Endothelial cell of umbilical vein (primary cell): ENCODE results near the gene TMCO1. TPM values are rescaled to one million over a fixed set of nuclear protein-coding genes. Genes with fewer than 3 reads are reported as not detected.

Experiments
- BruUV-seq: library from RNA; stranded (reverse); fragments of 400-500 nt; replicated peaks from 2 replicates; lab custom pipeline; 2021; lab: Mats Ljungman, UMichigan
- CTCF ChIA-PET: fragments of 300-600, 350-600 bp; sonication (Branson Sonifier 250); formaldehyde crosslinking; loops from one replicate; lab custom pipeline; 2021; ENCODE audit warnings: antibody characterized with exemption, inconsistent platforms; lab: Charles Lee
- POLR2A ChIA-PET: fragments of 300-600, 350-600 bp; sonication (Branson Sonifier 250); formaldehyde crosslinking; loops from one replicate; lab custom pipeline; 2021; ENCODE audit warnings: antibody characterized with exemption, inconsistent platforms; lab: Charles Lee
- DNase-seq: peaks from one replicate; pipeline ENCODE4 v3.0.0-alpha.2; 2011; ENCODE audit warnings: low read depth, low spot score
- FAIRE-seq: peaks from 2 replicates; lab custom pipeline; 2011; peaks lifted over from hg19 to GRCh38; lab: Jason Lieb, UNC
- H2AFZ ChIP-seq: 2 replicates; pipeline ENCODE4 v1.6.0; 2012; ENCODE audit warnings: low read depth, low read length, control low read depth, inconsistent platforms
- H3K27ac ChIP-seq: 2 replicates; pipeline ENCODE4 v1.5.1; 2011; ENCODE audit warnings: low read depth, mild to moderate bottlenecking, control low read depth, low read length, moderate library complexity; ENCODE audit not compliant: insufficient read depth
- H3K27me3 ChIP-seq, 2 experiments: 2 replicates each; pipeline versions ENCODE4 v1.6.0 to v1.6.1; 2011; ENCODE audit warnings: low read length in 2 of 2, mixed read lengths in 1 of 2; ENCODE audit not compliant: control insufficient read depth in 2 of 2, insufficient read depth in 2 of 2
- H3K36me3 ChIP-seq, 2 experiments: 2 replicates in 1 of 2; 3 replicates in 1 of 2; pipeline ENCODE4 v1.5.1; 2011; ENCODE audit warnings: low read length in 2 of 2, mild to moderate bottlenecking in 1 of 2, moderate library complexity in 1 of 2; ENCODE audit not compliant: control insufficient read depth in 2 of 2, insufficient read depth in 2 of 2; ENCODE audit errors: extremely low read depth in 1 of 2
- H3K4me1 ChIP-seq: 3 replicates; pipeline ENCODE4 v1.5.1; 2011; ENCODE audit warnings: mild to moderate bottlenecking, low read length; ENCODE audit not compliant: control insufficient read depth, insufficient read depth; ENCODE audit errors: extremely low read depth
- H3K4me2 ChIP-seq: 2 replicates; pipeline ENCODE4 v1.6.1; 2011; ENCODE audit warnings: low read length, control low read depth, mixed read lengths; ENCODE audit not compliant: insufficient read depth
- H3K4me3 ChIP-seq, 3 experiments: fragments of 200-600 bp in 1 of 3; sonication (generic), shearing (Covaris generic) in 1 of 3; replicated peaks in 1 of 3; 2 replicates each; pipeline ENCODE4 v1.5.1; 2011 to 2016; ENCODE audit warnings: control low read depth in 3 of 3, low read length in 3 of 3, mild to moderate bottlenecking in 2 of 3, inconsistent platforms in 1 of 3, low read depth in 1 of 3, moderate library complexity in 1 of 3; ENCODE audit not compliant: insufficient read depth in 1 of 3
- H3K79me2 ChIP-seq: 2 replicates; pipeline ENCODE4 v1.6.0; 2012; ENCODE audit warnings: low read length, inconsistent platforms; ENCODE audit not compliant: control insufficient read depth, insufficient read depth
- H3K9ac ChIP-seq: replicated peaks from 2 replicates; pipeline ENCODE3; 2011; ENCODE audit warnings: low read length, control low read depth; ENCODE audit not compliant: insufficient read depth; ENCODE audit errors: extremely low read depth
- H3K9me1 ChIP-seq: replicated peaks from 3 replicates; pipeline ENCODE4 v1.6.0; 2011; ENCODE audit warnings: mild to moderate bottlenecking, low read length; ENCODE audit not compliant: control insufficient read depth, insufficient read depth; ENCODE audit errors: extremely low read depth
- H3K9me3 ChIP-seq: replicated peaks from 2 replicates; pipeline ENCODE4 v1.5.1; 2012; ENCODE audit warnings: low read length, inconsistent platforms; ENCODE audit not compliant: control insufficient read depth, insufficient read depth
- H4K20me1 ChIP-seq: replicated peaks from 2 replicates; pipeline ENCODE3; 2011; ENCODE audit warnings: mild to moderate bottlenecking, low read length; ENCODE audit not compliant: control insufficient read depth, insufficient read depth; ENCODE audit errors: extremely low read depth
- CTCF ChIP-seq, 2 donors: IDR thresholded peaks; 1 replicate in 1 of 2; 2 replicates in 1 of 2; pipeline ENCODE4 v1.5.1; 2011; ENCODE audit warnings: low read length in 2 of 2, mild to moderate bottlenecking in 2 of 2, moderate library complexity in 2 of 2, control low read depth in 1 of 2, inconsistent platforms in 1 of 2, low read depth in 1 of 2; ENCODE audit not compliant: insufficient read depth in 1 of 2; ENCODE audit errors: extremely low read depth in 1 of 2
- EZH2 ChIP-seq: IDR thresholded peaks from 2 replicates; pipeline ENCODE4 v1.6.1; 2012; ENCODE audit warnings: borderline replicate concordance, low read depth, mild to moderate bottlenecking, moderate library complexity, low read length, inconsistent platforms; ENCODE audit not compliant: severe bottlenecking
- FOS ChIP-seq: IDR thresholded peaks from 2 replicates; pipeline ENCODE4 v1.6.1; 2011; ENCODE audit warnings: mild to moderate bottlenecking, low read length, moderate library complexity, borderline replicate concordance; ENCODE audit not compliant: insufficient read depth
- GATA2 ChIP-seq: IDR thresholded peaks from 2 replicates; pipeline ENCODE4 v1.7.0; 2011; ENCODE audit warnings: low read depth, mild to moderate bottlenecking, moderate library complexity, mixed read lengths, low read length; ENCODE audit not compliant: insufficient read length, insufficient read depth
- JUN ChIP-seq: IDR thresholded peaks from 2 replicates; pipeline ENCODE4 v1.6.1; 2011; ENCODE audit warnings: borderline replicate concordance, low read depth; ENCODE audit not compliant: insufficient read length, insufficient read depth
- MAX ChIP-seq: IDR thresholded peaks from 2 replicates; pipeline ENCODE4 v1.6.1; 2011; ENCODE audit not compliant: insufficient read depth, insufficient read length
- MYC ChIP-seq: IDR thresholded peaks from one replicate; pipeline ENCODE4 v1.6.1; 2011; ENCODE audit warnings: mild to moderate bottlenecking, low read depth, low read length
- POLR2A ChIP-seq: IDR thresholded peaks from 2 replicates; pipeline ENCODE4 v1.6.1; 2012; ENCODE audit warnings: low read depth, mild to moderate bottlenecking, control low read depth, low read length
- POLR2AphosphoS5 ChIP-seq: IDR thresholded peaks from 2 replicates; pipeline ENCODE4 v1.6.1; 2012; ENCODE audit warnings: low read depth, mild to moderate bottlenecking, control low read depth, low read length, moderate library complexity; ENCODE audit not compliant: insufficient read depth
- dilution Hi-C: fragments of 300-500 bp; cut with MboI; formaldehyde crosslinking; loops from one replicate; pipeline ENCODE4 v1.15.0; 2019; ENCODE audit warnings: low sequenced_read_pairs; ENCODE audit not compliant: extremely low pct_ligation_motif_present
- intact Hi-C: fragments of 100-400 bp; cut with micrococcal nuclease; formaldehyde crosslinking; loops from one replicate; pipeline ENCODE4 v1.10.0; 2022
- polyA plus RNA-seq, 4 experiments: library from polyadenylated mRNA; depleted of rRNA in 3 of 4; stranded (reverse) in 3 of 4; unstranded in 1 of 4; fragments of >200 nt; gene quantifications; 2 replicates each; pipeline versions ENCODE4 v1.2.1 to v1.2.3, GENCODE V29; 2011 to 2012; ENCODE audit warnings: missing spikeins in 1 of 4
- total RNA-seq: library from RNA; stranded (reverse); gene quantifications from 2 replicates; pipeline ENCODE4 v1.2.3, GENCODE V29; 2021

Gene TMCO1
- total and polyA plus RNA-seq, 2 donors (not counting 3 experiments of a cell fraction or from before 2014, with no cell fraction given), result 86.0 to 93.4 TPM

GRCh38 chr1:165699577-165699976, 69.1 kb downstream of the TMCO1 start:
- TF ChIP-seq MYC (no peak), POLR2A (no peak), GATA2 (no peak)
- intact Hi-C loops, result loop anchor here (5.0 kb wide), 1 partner anchor 213 kb away; no protein-coding TSS in a partner anchor

GRCh38 chr1:165698761-165699052, 70.0 kb downstream of the TMCO1 start:
- ChIA-PET POLR2A (no interaction called here), CTCF (interaction anchor here (1.0 to 2.2 kb wide), 11 partner anchors 9 to 1522 kb away, joined by 3 to 10 read pairs (median 5); partner anchors contain the start of gene POU2F1)
- Histone ChIP-seq H3K9me1 (no peaks in the 10 kb centered on the region), H3K9me3 (no peaks in the 10 kb centered on the region), H3K9ac (peak overlapping the region; percentile 30), H3K4me1 (peaks cover 21% of the 10 kb centered on the region), H3K79me2 (peaks cover 30% of the 10 kb centered on the region), H4K20me1 (no peaks in the 10 kb centered on the region), H2AFZ (peak overlapping the region; percentile 96), H3K27ac (no peak overlapping the region), H3K36me3 (no peaks in the 10 kb centered on the region), H3K4me3 (peak overlapping the region; percentile 36 to 75 (median 55)), H3K4me2 (peak overlapping the region; percentile 86), H3K27me3 (peaks cover 2 to 3% of the 10 kb centered on the region in 2 experiments)
- FAIRE-seq (no peak), DNase-seq (no peak)
- BruUV-seq, result TSS peak; percentile 60
- intact Hi-C loops (loop anchor here (1.0 to 5.0 kb wide), 4 partner anchors 67 to 214 kb away; partner anchors contain the start of genes MGST3 and TMCO1), dilution Hi-C loops (no loop called here)
- TF ChIP-seq FOS (no peak), POLR2AphosphoS5 (no peak), EZH2 (no peak), MAX (no peak), MYC (no peak), GATA2 (no peak), POLR2A (no peak), JUN (no peak), CTCF (IDR thresholded peaks at IDR 0.05; ENCODE audit: extremely low read depth in 1 of 2, insufficient read depth in 1 of 2, low read depth in 1 of 2, low read length in 2 of 2) (no peak)

More at GRCh38 chr1:165699577-165699976, 69.1 kb downstream of the TMCO1 start:
- no peak overlapping the region for H2AFZ ChIP-seq
- dilution Hi-C loops, result no loop called here
- BruUV-seq, result no TSS peak
- DNase-seq (no peak), FAIRE-seq (no peak)
- H3K9me3 ChIP-seq, result no peaks in the 10 kb centered on the region
- H3K4me3 ChIP-seq, result no peak overlapping the region
- peaks cover 21% of the 10 kb centered on the region for H3K4me1 ChIP-seq
- no peak overlapping the region for H3K27ac ChIP-seq
- peaks cover 2 to 3% of the 10 kb centered on the region in 2 experiments for H3K27me3 ChIP-seq
- ChIA-PET CTCF (interaction anchor here (2.2 kb wide), 1 partner anchor 9 kb away, joined by 10 read pairs; no protein-coding TSS in a partner anchor), POLR2A (no interaction called here)
- no peaks in the 10 kb centered on the region for H3K36me3 ChIP-seq
- H3K4me2 ChIP-seq, result no peak overlapping the region
- H3K79me2 ChIP-seq, result peaks cover 26% of the 10 kb centered on the region
- no peaks in the 10 kb centered on the region for H3K9me1 ChIP-seq
- no peak overlapping the region for H3K9ac ChIP-seq
- H4K20me1 ChIP-seq, result no peaks in the 10 kb centered on the region
